SHP77 treated with DMSO at 0.1 percent for 48 hours (cell line): ENCODE results near the gene CRYBB3.
A peak's percentile ranks its signal among the peaks of the same experiment; 100 is the strongest.
"Not testable (repeated sequence)": the region's sequence is repeated elsewhere in the genome, so short reads cannot be mapped to it uniquely, and the experiment has no call there.

Experiments used
- DNase-seq: peaks from one replicate; lab custom pipeline; 2025; lab: John Stamatoyannopoulos, UW

CRYBB3 gene

GRCh38 chr22:25207553-25208157 is 8.0 kb downstream of the CRYBB3 start:
- no peak for DNase-seq

GRCh38 chr22:25208328-25208727 is 8.7 kb downstream of the CRYBB3 start:
- no peak for DNase-seq

GRCh38 chr22:25208743-25209505 is 9.3 kb downstream of the CRYBB3 start:
- DNase-seq, result no peak

- DNase-seq, result no peak
Measured at GRCh38 chr22:25210793-25211192, 11.1 kb downstream of the CRYBB3 start.

- DNase-seq, result no peak
Measured at GRCh38 chr22:25212337-25212736, 12.7 kb downstream of the CRYBB3 start.

- no peak for DNase-seq
Measured at GRCh38 chr22:25213221-25213620, 13.6 kb downstream of the CRYBB3 start.

- DNase-seq, result no peak
Measured at GRCh38 chr22:25216230-25216629, 16.6 kb downstream of the CRYBB3 start.

- no peak for DNase-seq
Measured at GRCh38 chr22:25219211-25219689, 19.6 kb downstream of the CRYBB3 start, which contains the start of gene CRYBB2. Gene CRYBB2 (plus strand): TSS chr22:25219639. CDS start chr22:25221430, 1,791 bp downstream.

- no peak for DNase-seq
Measured at GRCh38 chr22:25219948-25220442, 20.3 kb downstream of the CRYBB3 start.

GRCh38 chr22:25221790-25222189 is 22.1 kb downstream of the CRYBB3 start:
- no peak for DNase-seq

GRCh38 chr22:25223269-25223850 is 23.7 kb downstream of the CRYBB3 start:
- DNase-seq, result no peak

GRCh38 chr22:25228822-25229221 is 29.2 kb downstream of the CRYBB3 start:
- DNase-seq, result no peak

GRCh38 chr22:25230760-25231159 is 31.1 kb downstream of the CRYBB3 start:
- not testable (repeated sequence) for DNase-seq

- DNase-seq, result no peak
Measured at GRCh38 chr22:25232301-25232700, 32.6 kb downstream of the CRYBB3 start.

GRCh38 chr22:25233706-25234105 is 34.0 kb downstream of the CRYBB3 start:
- DNase-seq, result not testable (repeated sequence)

- DNase-seq, result peak; percentile 42
Measured at GRCh38 chr22:25235547-25236290, 36.1 kb downstream of the CRYBB3 start.

- DNase-seq, result no peak
Measured at GRCh38 chr22:25236417-25236816, 36.8 kb downstream of the CRYBB3 start.

GRCh38 chr22:25237503-25237902 is 37.8 kb downstream of the CRYBB3 start:
- no peak for DNase-seq

- DNase-seq, result not testable (repeated sequence)
Measured at GRCh38 chr22:25238058-25238457, 38.4 kb downstream of the CRYBB3 start.

- DNase-seq, result not testable (repeated sequence)
Measured at GRCh38 chr22:25255169-25255568, 55.5 kb downstream of the CRYBB3 start.
